Vagina (tissue), 2 donors: ENCODE data around the gene SNX21.

Experiments
- CTCF ChIP-seq, 3 experiments: fragments of 450-650 bp in 2 of 3; fragments of 200-600 bp in 1 of 3; sonication (generic) in 1 of 3; IDR thresholded peaks; one replicate each; pipeline ENCODE4 v1.5.1; 2017 to 2019; ENCODE audit warnings: antibody characterized with exemption in 3 of 3, mild to moderate bottlenecking in 2 of 3, moderate library complexity in 2 of 3
- POLR2A ChIP-seq, 2 donors: fragments of 450-650 bp; IDR thresholded peaks; one replicate each; pipeline ENCODE4 v1.6.1; 2017; ENCODE audit warnings: antibody characterized with exemption in 2 of 2, mild to moderate bottlenecking in 2 of 2, moderate library complexity in 2 of 2

GRCh38 chr20:45821947-45822346 is 11.7 kb upstream of the SNX21 start:
- TF ChIP-seq CTCF (IDR thresholded peaks at IDR 0.05) (no peak), POLR2A (IDR thresholded peaks at IDR 0.05) (no peak)
